Astrocyte of the spinal cord (primary cell): ENCODE measurements around the gene SCRN2.

Experiments used
- DNase-seq: peaks from one replicate; pipeline ENCODE4 v3.0.0; 2011; ENCODE audit warnings: low read depth, low spot score
- H3K4me3 ChIP-seq: 2 replicates; pipeline ENCODE4 v1.5.1; 2011; ENCODE audit warnings: low read depth, mild to moderate bottlenecking, low read length, moderate library complexity
- CTCF ChIP-seq: IDR thresholded peaks from 2 replicates; pipeline ENCODE4 v1.5.1; 2012; ENCODE audit warnings: low read depth, mild to moderate bottlenecking, low read length, inconsistent platforms
- in situ Hi-C: cut with HindIII; loops from 2 replicates; pipeline ENCODE4 v1.10.0; 2017; ENCODE audit warnings: low sequenced_read_pairs

SCRN2 gene

GRCh38 chr17:47847341-47848197 lies 6.5 kb upstream of the SCRN2 start:
- DNase-seq: no peak
- peak; percentile 38 for TF ChIP-seq CTCF
- H3K4me3 ChIP-seq: no peak overlapping the region
- in situ Hi-C loops: no loop called here

- in situ Hi-C loops: no loop called here
- TF ChIP-seq CTCF: no peak
- no peak for DNase-seq
- H3K4me3 ChIP-seq: no peak overlapping the region
Observed at GRCh38 chr17:47846716-47847340, 5.8 kb upstream of the SCRN2 start.

- no peak for TF ChIP-seq CTCF
- DNase-seq: no peak
- H3K4me3 ChIP-seq: no peak overlapping the region
- in situ Hi-C loops: no loop called here
Observed at GRCh38 chr17:47845716-47846075, 4.6 kb upstream of the SCRN2 start.

GRCh38 chr17:47844814-47845715 lies 4.0 kb upstream of the SCRN2 start:
- H3K4me3 ChIP-seq: no peak overlapping the region
- DNase-seq: peak; percentile 15
- peak; percentile 45 for TF ChIP-seq CTCF
- in situ Hi-C loops: no loop called here

GRCh38 chr17:47844227-47844626 lies 3.2 kb upstream of the SCRN2 start:
- DNase-seq: no peak
- in situ Hi-C loops: no loop called here
- no peak overlapping the region for H3K4me3 ChIP-seq
- TF ChIP-seq CTCF: no peak

- no peak overlapping the region for H3K4me3 ChIP-seq
- DNase-seq: no peak
- TF ChIP-seq CTCF: no peak
- in situ Hi-C loops: no loop called here
Observed at GRCh38 chr17:47843391-47843730, 2.3 kb upstream of the SCRN2 start.
